ENCODE data around the gene CDH12.
"Not testable (repeated sequence)": the region's sequence is repeated elsewhere in the genome, so short reads cannot be mapped to it uniquely, and the experiment has no call there.

The CDH12 gene

GRCh38 chr5:22332949-22333348 lies 520.2 kb downstream of the CDH12 start:
- H3K27ac ChIP-seq (ENCODE audit: low read depth, low read length); H3K79me2 ChIP-seq (ENCODE audit: control insufficient read depth, insufficient read depth, low read length, unreplicated experiment); H3K36me3 ChIP-seq (ENCODE audit: insufficient read depth, low read length); H2AFZ ChIP-seq (ENCODE audit: low read length, unreplicated experiment); H3K4me1 ChIP-seq (ENCODE audit: control insufficient read depth, insufficient read depth, low read length, unreplicated experiment); H3K4me3 ChIP-seq (ENCODE audit: low read depth, low read length); H3K27me3 ChIP-seq (ENCODE audit: insufficient read depth, low read length): not testable (repeated sequence)

DNA sequence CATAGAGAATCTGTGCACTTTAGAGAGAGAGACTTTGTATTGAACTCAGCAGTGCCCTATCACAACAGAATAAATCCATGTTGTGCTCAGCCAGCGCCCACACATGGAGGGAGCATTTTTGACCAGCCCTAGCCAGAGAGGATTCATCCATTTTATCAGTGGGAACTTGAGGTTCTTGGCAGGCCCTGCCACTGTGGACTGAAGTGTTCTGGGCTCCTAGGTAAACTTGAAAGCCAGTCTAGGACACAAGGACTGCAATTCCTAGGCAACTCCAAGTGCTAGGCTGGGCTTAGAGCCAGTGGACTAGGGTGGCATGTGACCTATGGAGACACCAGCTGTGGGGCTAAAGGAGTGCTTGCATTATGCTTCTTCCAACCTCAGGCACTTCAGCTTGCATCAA lies 523.5 kb downstream of the CDH12 start:
- H2AFZ ChIP-seq (ENCODE audit: low read length, unreplicated experiment) = no peak overlapping the region
- H3K27ac ChIP-seq (ENCODE audit: low read depth, low read length) = no peak overlapping the region
- H3K79me2 ChIP-seq (ENCODE audit: control insufficient read depth, insufficient read depth, low read length, unreplicated experiment) = no peaks in the 10 kb centered on the region

DNA sequence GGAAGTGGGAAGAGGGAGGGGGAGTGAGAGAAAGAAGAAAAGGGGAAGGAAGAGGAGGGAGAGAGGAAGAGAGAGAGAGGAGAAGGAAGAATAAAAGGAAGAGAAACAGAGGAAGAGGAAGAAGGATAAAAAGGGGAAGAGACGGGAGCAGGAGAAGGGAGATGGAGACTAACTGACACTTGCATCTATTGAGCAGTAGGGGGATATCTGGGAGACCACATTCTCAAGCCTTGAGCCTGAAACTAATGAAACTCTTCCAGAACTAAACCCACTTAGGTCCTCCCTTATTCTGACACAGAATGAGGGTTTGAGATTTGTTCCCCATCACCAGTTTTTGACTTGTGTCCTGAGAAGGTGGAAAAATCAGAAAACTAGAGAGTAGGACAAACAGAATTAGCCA lies 533.3 kb downstream of the CDH12 start:
- no peaks in the 10 kb centered on the region for H3K79me2 ChIP-seq (ENCODE audit: control insufficient read depth, insufficient read depth, low read length, unreplicated experiment)
- H3K27ac ChIP-seq (ENCODE audit: low read depth, low read length) = no peak overlapping the region
- H3K27me3 ChIP-seq (ENCODE audit: insufficient read depth, low read length) = no peaks in the 10 kb centered on the region
- H3K4me1 ChIP-seq (ENCODE audit: control insufficient read depth, insufficient read depth, low read length, unreplicated experiment) = no peaks in the 10 kb centered on the region
- no peak overlapping the region for H2AFZ ChIP-seq (ENCODE audit: low read length, unreplicated experiment)
- H3K36me3 ChIP-seq (ENCODE audit: insufficient read depth, low read length) = no peaks in the 10 kb centered on the region
- no peak overlapping the region for H3K4me3 ChIP-seq (ENCODE audit: low read depth, low read length)

More for the DNA sequence above, 523.5 kb downstream of the CDH12 start:
- no peak overlapping the region for H3K4me3 ChIP-seq (ENCODE audit: low read depth, low read length)
- H3K36me3 ChIP-seq (ENCODE audit: insufficient read depth, low read length) = no peaks in the 10 kb centered on the region
- H3K27me3 ChIP-seq (ENCODE audit: insufficient read depth, low read length) = no peaks in the 10 kb centered on the region
- no peaks in the 10 kb centered on the region for H3K4me1 ChIP-seq (ENCODE audit: control insufficient read depth, insufficient read depth, low read length, unreplicated experiment)

GRCh38 chr5:22316294-22316693 lies 536.9 kb downstream of the CDH12 start:
- H3K4me1 ChIP-seq (ENCODE audit: control insufficient read depth, insufficient read depth, low read length, unreplicated experiment) = no peaks in the 10 kb centered on the region

GRCh38 chr5:22315052-22315451 lies 538.1 kb downstream of the CDH12 start:
- H3K4me3 ChIP-seq (ENCODE audit: low read depth, low read length); H3K36me3 ChIP-seq (ENCODE audit: insufficient read depth, low read length); H3K79me2 ChIP-seq (ENCODE audit: control insufficient read depth, insufficient read depth, low read length, unreplicated experiment); H3K27me3 ChIP-seq (ENCODE audit: insufficient read depth, low read length); H2AFZ ChIP-seq (ENCODE audit: low read length, unreplicated experiment); H3K4me1 ChIP-seq (ENCODE audit: control insufficient read depth, insufficient read depth, low read length, unreplicated experiment); H3K27ac ChIP-seq (ENCODE audit: low read depth, low read length): not testable (repeated sequence)

More at GRCh38 chr5:22316294-22316693, 536.9 kb downstream of the CDH12 start:
- Histone ChIP-seq H3K79me2 (ENCODE audit: control insufficient read depth, insufficient read depth, low read length, unreplicated experiment) (no peaks in the 10 kb centered on the region), H3K4me3 (ENCODE audit: low read depth, low read length) (no peak overlapping the region), H3K27ac (ENCODE audit: low read depth, low read length) (no peak overlapping the region), H2AFZ (ENCODE audit: low read length, unreplicated experiment) (no peak overlapping the region), H3K27me3 (ENCODE audit: insufficient read depth, low read length) (no peaks in the 10 kb centered on the region), H3K36me3 (ENCODE audit: insufficient read depth, low read length) (no peaks in the 10 kb centered on the region)

GRCh38 chr5:22314548-22314947 lies 538.6 kb downstream of the CDH12 start:
- Histone ChIP-seq H3K27ac (ENCODE audit: low read depth, low read length) (no peak overlapping the region), H3K36me3 (ENCODE audit: insufficient read depth, low read length) (no peaks in the 10 kb centered on the region), H3K79me2 (ENCODE audit: control insufficient read depth, insufficient read depth, low read length, unreplicated experiment) (no peaks in the 10 kb centered on the region), H3K27me3 (ENCODE audit: insufficient read depth, low read length) (no peaks in the 10 kb centered on the region), H2AFZ (ENCODE audit: low read length, unreplicated experiment) (no peak overlapping the region), H3K4me1 (ENCODE audit: control insufficient read depth, insufficient read depth, low read length, unreplicated experiment) (no peaks in the 10 kb centered on the region), H3K4me3 (ENCODE audit: low read depth, low read length) (no peak overlapping the region)

DNA sequence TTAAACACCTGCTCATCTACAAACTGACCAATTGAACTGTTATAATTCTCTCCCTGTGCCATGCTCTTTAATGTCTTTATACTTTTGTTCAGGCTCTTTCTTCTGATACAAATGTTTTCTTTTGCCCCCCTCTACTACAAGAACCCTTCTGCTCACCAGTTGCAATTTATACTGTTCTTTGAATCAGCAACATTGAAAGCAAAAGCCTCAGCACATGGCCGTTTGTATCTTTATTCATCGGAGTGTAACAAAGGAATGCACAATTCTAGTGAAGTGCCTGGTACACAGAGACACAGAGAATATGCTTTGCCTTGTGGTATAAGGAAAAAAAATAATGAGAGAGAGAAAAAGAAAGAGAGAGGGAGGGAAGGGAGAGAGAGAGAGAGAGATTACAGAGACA lies 547.1 kb downstream of the CDH12 start:
- Histone ChIP-seq H3K4me1 (ENCODE audit: control insufficient read depth, insufficient read depth, low read length, unreplicated experiment) (no peaks in the 10 kb centered on the region), H3K27me3 (ENCODE audit: insufficient read depth, low read length) (no peaks in the 10 kb centered on the region), H3K27ac (ENCODE audit: low read depth, low read length) (no peak overlapping the region), H3K4me3 (ENCODE audit: low read depth, low read length) (no peak overlapping the region), H2AFZ (ENCODE audit: low read length, unreplicated experiment) (no peak overlapping the region), H3K79me2 (ENCODE audit: control insufficient read depth, insufficient read depth, low read length, unreplicated experiment) (no peaks in the 10 kb centered on the region), H3K36me3 (ENCODE audit: insufficient read depth, low read length) (no peaks in the 10 kb centered on the region)

DNA sequence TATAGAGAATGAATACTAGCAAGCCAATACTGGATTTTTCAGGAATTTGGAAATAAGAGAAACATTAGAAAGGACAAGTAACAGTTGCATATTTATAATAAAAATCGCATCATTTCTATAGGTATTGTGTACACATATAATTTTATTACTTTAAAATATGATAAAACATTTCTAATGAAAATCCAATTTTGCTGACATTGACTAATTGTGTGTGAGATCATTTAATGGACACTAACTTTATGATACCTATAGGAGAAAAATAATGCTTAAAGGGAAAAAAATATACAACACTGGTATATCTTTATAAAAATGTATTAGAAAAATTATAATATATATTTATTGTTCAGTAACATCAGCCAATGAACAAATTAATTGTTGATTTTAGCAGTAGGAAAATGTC lies 557.3 kb downstream of the CDH12 start:
- Histone ChIP-seq H3K27ac (ENCODE audit: low read depth, low read length) (no peak overlapping the region), H3K27me3 (ENCODE audit: insufficient read depth, low read length) (no peaks in the 10 kb centered on the region), H3K4me1 (ENCODE audit: control insufficient read depth, insufficient read depth, low read length, unreplicated experiment) (no peaks in the 10 kb centered on the region), H3K36me3 (ENCODE audit: insufficient read depth, low read length) (no peaks in the 10 kb centered on the region), H3K4me3 (ENCODE audit: low read depth, low read length) (no peak overlapping the region), H2AFZ (ENCODE audit: low read length, unreplicated experiment) (no peak overlapping the region), H3K79me2 (ENCODE audit: control insufficient read depth, insufficient read depth, low read length, unreplicated experiment) (no peaks in the 10 kb centered on the region)

DNA sequence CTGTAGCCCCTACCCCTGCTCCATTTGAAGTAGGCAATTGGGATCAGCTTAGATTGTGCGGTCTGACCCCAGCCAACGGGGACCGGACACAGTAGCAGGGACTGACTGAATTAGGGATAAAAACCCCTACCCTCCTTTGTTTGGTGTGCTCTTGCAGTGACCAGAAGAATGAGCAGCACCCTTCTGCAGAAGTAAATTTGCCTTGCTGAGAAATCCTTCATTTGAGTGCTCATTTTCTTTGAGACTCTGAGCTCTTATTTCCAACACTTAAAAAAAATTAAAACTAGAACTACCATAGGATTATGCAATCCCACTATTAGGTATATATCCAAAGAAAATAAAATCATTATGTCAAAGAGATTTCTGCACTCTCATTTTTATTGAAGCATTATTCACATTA lies 560.0 kb downstream of the CDH12 start:
- Histone ChIP-seq H3K27me3 (ENCODE audit: insufficient read depth, low read length) (no peaks in the 10 kb centered on the region), H2AFZ (ENCODE audit: low read length, unreplicated experiment) (no peak overlapping the region), H3K36me3 (ENCODE audit: insufficient read depth, low read length) (no peaks in the 10 kb centered on the region), H3K79me2 (ENCODE audit: control insufficient read depth, insufficient read depth, low read length, unreplicated experiment) (no peaks in the 10 kb centered on the region), H3K4me3 (ENCODE audit: low read depth, low read length) (no peak overlapping the region), H3K27ac (ENCODE audit: low read depth, low read length) (no peak overlapping the region), H3K4me1 (ENCODE audit: control insufficient read depth, insufficient read depth, low read length, unreplicated experiment) (no peaks in the 10 kb centered on the region)

GRCh38 chr5:22278164-22278563 lies 575.0 kb downstream of the CDH12 start:
- Histone ChIP-seq H3K27me3 (ENCODE audit: insufficient read depth, low read length) (no peaks in the 10 kb centered on the region), H3K4me1 (ENCODE audit: control insufficient read depth, insufficient read depth, low read length, unreplicated experiment) (no peaks in the 10 kb centered on the region), H3K36me3 (ENCODE audit: insufficient read depth, low read length) (no peaks in the 10 kb centered on the region), H3K79me2 (ENCODE audit: control insufficient read depth, insufficient read depth, low read length, unreplicated experiment) (no peaks in the 10 kb centered on the region), H3K4me3 (ENCODE audit: low read depth, low read length) (no peak overlapping the region), H3K27ac (ENCODE audit: low read depth, low read length) (no peak overlapping the region), H2AFZ (ENCODE audit: low read length, unreplicated experiment) (no peak overlapping the region)

DNA sequence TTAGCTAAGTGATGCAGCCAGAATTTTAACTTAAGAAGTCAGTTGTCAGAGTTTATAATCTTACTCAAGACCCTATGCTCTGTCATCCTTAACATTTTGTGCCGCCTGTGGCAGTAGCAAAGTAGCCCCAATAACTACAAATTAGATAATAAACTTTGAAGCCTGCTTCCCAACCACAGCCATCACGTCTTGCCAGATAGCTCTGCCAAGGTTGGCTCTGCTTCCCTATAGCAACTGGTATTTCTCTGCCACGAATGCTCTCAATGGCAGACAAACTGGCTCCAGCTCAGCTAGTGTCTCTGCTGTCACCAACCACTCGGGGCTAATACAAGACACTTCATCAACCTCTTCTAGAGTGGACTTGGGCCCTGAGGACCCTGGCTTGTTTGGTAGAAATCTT lies 576.1 kb downstream of the CDH12 start:
- no peaks in the 10 kb centered on the region for H3K79me2 ChIP-seq (ENCODE audit: control insufficient read depth, insufficient read depth, low read length, unreplicated experiment)
- no peaks in the 10 kb centered on the region for H3K4me1 ChIP-seq (ENCODE audit: control insufficient read depth, insufficient read depth, low read length, unreplicated experiment)
- no peak overlapping the region for H3K4me3 ChIP-seq (ENCODE audit: low read depth, low read length)
- no peak overlapping the region for H2AFZ ChIP-seq (ENCODE audit: low read length, unreplicated experiment)
- no peak overlapping the region for H3K27ac ChIP-seq (ENCODE audit: low read depth, low read length)
- H3K27me3 ChIP-seq (ENCODE audit: insufficient read depth, low read length) = no peaks in the 10 kb centered on the region
- H3K36me3 ChIP-seq (ENCODE audit: insufficient read depth, low read length) = no peaks in the 10 kb centered on the region

GRCh38 chr5:22265855-22266254 lies 587.3 kb downstream of the CDH12 start:
- not testable (repeated sequence) for H3K79me2 ChIP-seq (ENCODE audit: control insufficient read depth, insufficient read depth, low read length, unreplicated experiment); H3K4me1 ChIP-seq (ENCODE audit: control insufficient read depth, insufficient read depth, low read length, unreplicated experiment); H2AFZ ChIP-seq (ENCODE audit: low read length, unreplicated experiment); H3K27me3 ChIP-seq (ENCODE audit: insufficient read depth, low read length); H3K27ac ChIP-seq (ENCODE audit: low read depth, low read length); H3K36me3 ChIP-seq (ENCODE audit: insufficient read depth, low read length); H3K4me3 ChIP-seq (ENCODE audit: low read depth, low read length)
